H1 (cell line): ENCODE results near the gene RAP1GDS1. TPM values are rescaled to one million over a fixed set of nuclear protein-coding genes. Genes with fewer than 3 reads are reported as not detected.

Experiments
- CTCF ChIA-PET: fragments of 300-600 bp; sonication (Branson Sonifier 250); formaldehyde crosslinking; loops from one replicate; lab custom pipeline; 2021; ENCODE audit not compliant: partially characterized antibody; lab: Charles Lee
- POLR2A ChIA-PET: fragments of 300-600 bp; sonication (Branson Sonifier 250); formaldehyde crosslinking; loops from one replicate; lab custom pipeline; 2021; ENCODE audit warnings: inconsistent platforms; ENCODE audit not compliant: partially characterized antibody; lab: Charles Lee
- DNase-seq, 2 experiments: peaks; one replicate each; pipeline versions ENCODE4 v3.0.0 to v3.0.0-alpha.2; 2010 to 2022; ENCODE audit warnings: low spot score in 2 of 2, low read depth in 1 of 2, mixed read lengths in 1 of 2
- FAIRE-seq: peaks from 2 replicates; lab custom pipeline; 2011; peaks lifted over from hg19 to GRCh38; lab: Jason Lieb, UNC
- H2AFZ ChIP-seq: 2 replicates; pipeline ENCODE4 v1.8.1; 2012; ENCODE audit warnings: low read length, inconsistent platforms
- H2AK5ac ChIP-seq: 2 replicates; pipeline ENCODE4 v1.6.1; 2013; ENCODE audit warnings: low read depth, low read length
- H2BK120ac ChIP-seq: replicated peaks from 2 replicates; pipeline ENCODE3; 2013; ENCODE audit warnings: low read depth, low read length, inconsistent platforms
- H2BK12ac ChIP-seq: 2 replicates; pipeline ENCODE4 v1.6.1; 2013; ENCODE audit warnings: low read depth, low read length
- H2BK15ac ChIP-seq: 2 replicates; pipeline ENCODE4 v1.6.1; 2013; ENCODE audit warnings: low read length
- H2BK20ac ChIP-seq: 2 replicates; pipeline ENCODE4 v1.6.1; 2013; ENCODE audit warnings: low read length
- H2BK5ac ChIP-seq: 2 replicates; pipeline ENCODE4 v1.6.1; 2013; ENCODE audit warnings: low read depth, low read length
- H3K14ac ChIP-seq: 2 replicates; pipeline ENCODE4 v1.6.1; 2013; ENCODE audit warnings: inconsistent platforms; ENCODE audit not compliant: insufficient read length
- H3K18ac ChIP-seq: 2 replicates; pipeline ENCODE4 v1.6.1; 2013; ENCODE audit warnings: low read length; ENCODE audit errors: extremely low read depth
- H3K23ac ChIP-seq: 2 replicates; pipeline ENCODE4 v1.6.1; 2013; ENCODE audit warnings: inconsistent platforms; ENCODE audit not compliant: insufficient read length
- H3K23me2 ChIP-seq: 2 replicates; pipeline ENCODE4 v1.6.1; 2013; ENCODE audit warnings: low read depth, low read length
- H3K27ac ChIP-seq: 2 replicates; pipeline ENCODE4 v1.6.1; 2011; ENCODE audit warnings: low read depth, low read length, inconsistent platforms
- H3K27me3 ChIP-seq, 4 experiments: replicated peaks in 1 of 4; 1 replicate in 1 of 4; 2 replicates in 3 of 4; pipeline versions ENCODE4 v1.6.1 to v1.8.1; 2011 to 2013; ENCODE audit warnings: low read length in 3 of 4, mild to moderate bottlenecking in 3 of 4, inconsistent platforms in 2 of 4, mixed read lengths in 2 of 4, moderate library complexity in 1 of 4; ENCODE audit not compliant: control insufficient read depth in 3 of 4, insufficient read depth in 3 of 4; ENCODE audit errors: extremely low read depth in 1 of 4
- H3K36me3 ChIP-seq, 4 experiments: 2 replicates each; pipeline versions ENCODE4 v1.6.1 to v1.8.1; 2011 to 2013; ENCODE audit warnings: mild to moderate bottlenecking in 4 of 4, low read length in 3 of 4, moderate library complexity in 2 of 4, control low read depth in 1 of 4, inconsistent platforms in 1 of 4; ENCODE audit not compliant: insufficient read depth in 4 of 4, control insufficient read depth in 2 of 4
- H3K4ac ChIP-seq: replicated peaks from 2 replicates; pipeline ENCODE3; 2013; ENCODE audit warnings: low read length, low read depth, mixed read lengths, inconsistent platforms; ENCODE audit not compliant: insufficient read length
- H3K4me1 ChIP-seq, 4 experiments: replicated peaks in 1 of 4; 1 replicate in 1 of 4; 2 replicates in 3 of 4; pipeline versions ENCODE4 v1.6.1 to v1.8.1; 2011 to 2013; ENCODE audit warnings: low read length in 3 of 4, inconsistent platforms in 2 of 4, mixed read lengths in 1 of 4; ENCODE audit not compliant: insufficient read depth in 4 of 4, control insufficient read depth in 3 of 4
- H3K4me2 ChIP-seq, 2 experiments: 2 replicates each; pipeline versions ENCODE4 v1.6.1 to v1.8.1; 2011 to 2013; ENCODE audit warnings: low read depth in 2 of 2, low read length in 2 of 2, control low read depth in 1 of 2, inconsistent platforms in 1 of 2, mild to moderate bottlenecking in 1 of 2; ENCODE audit not compliant: insufficient read depth in 1 of 2
- H3K4me3 ChIP-seq, 4 experiments: fragments of 200-600, 300-600 bp in 1 of 4; sonication (generic), shearing (Covaris generic), sonication (Bioruptor Twin) in 1 of 4; 2 replicates each; pipeline versions ENCODE4 v1.5.1 to v1.8.1; 2011 to 2016; ENCODE audit warnings: low read length in 4 of 4, low read depth in 3 of 4, control low read depth in 2 of 4, inconsistent platforms in 2 of 4, mild to moderate bottlenecking in 2 of 4, mixed read lengths in 1 of 4, moderate library complexity in 1 of 4; ENCODE audit not compliant: insufficient read depth in 2 of 4; ENCODE audit errors: extremely low read depth in 1 of 4
- H3K56ac ChIP-seq: replicated peaks from 2 replicates; pipeline ENCODE3; 2013; ENCODE audit warnings: low read depth, mild to moderate bottlenecking, mixed read lengths, low read length, inconsistent platforms; ENCODE audit not compliant: insufficient read length
- H3K79me1 ChIP-seq: 2 replicates; pipeline ENCODE4 v1.6.1; 2013; ENCODE audit warnings: low read depth, low read length, control low read depth
- H3K79me2 ChIP-seq, 2 experiments: 2 replicates each; pipeline versions ENCODE4 v1.6.1 to v1.8.1; 2012 to 2013; ENCODE audit warnings: low read length in 2 of 2, mild to moderate bottlenecking in 2 of 2, inconsistent platforms in 1 of 2; ENCODE audit not compliant: insufficient read depth in 2 of 2, control insufficient read depth in 1 of 2
- H3K9ac ChIP-seq, 4 experiments: replicated peaks in 1 of 4; 1 replicate in 1 of 4; 2 replicates in 3 of 4; pipeline versions ENCODE4 v1.6.1 to v1.8.1; 2011 to 2013; ENCODE audit warnings: low read depth in 3 of 4, low read length in 3 of 4, control low read depth in 2 of 4, mild to moderate bottlenecking in 2 of 4, moderate library complexity in 2 of 4, inconsistent platforms in 1 of 4; ENCODE audit errors: extremely low read depth in 1 of 4
- H3K9me3 ChIP-seq, 2 experiments: 2 replicates each; pipeline versions ENCODE4 v1.6.1 to v1.8.1; 2012 to 2013; ENCODE audit warnings: mild to moderate bottlenecking in 2 of 2, moderate library complexity in 2 of 2, control low read depth in 1 of 2, inconsistent platforms in 1 of 2, low read depth in 1 of 2, low read length in 1 of 2, mixed read lengths in 1 of 2; ENCODE audit not compliant: insufficient read depth in 2 of 2
- H4K20me1 ChIP-seq, 2 experiments: replicated peaks in 1 of 2; 2 replicates each; pipeline versions ENCODE3 to v1.8.1; 2011 to 2013; ENCODE audit warnings: inconsistent platforms in 2 of 2, low read length in 2 of 2, mild to moderate bottlenecking in 1 of 2; ENCODE audit not compliant: insufficient read depth in 2 of 2, control insufficient read depth in 1 of 2
- H4K5ac ChIP-seq: 2 replicates; pipeline ENCODE4 v1.6.1; 2013; ENCODE audit warnings: low read length, low read depth, mixed read lengths, inconsistent platforms; ENCODE audit not compliant: insufficient read length
- H4K8ac ChIP-seq: 2 replicates; pipeline ENCODE4 v1.8.0; 2013; ENCODE audit warnings: mild to moderate bottlenecking, moderate library complexity, low read length, inconsistent platforms; ENCODE audit not compliant: insufficient read depth; ENCODE audit errors: extremely low read depth
- H4K91ac ChIP-seq: replicated peaks from 2 replicates; pipeline ENCODE3; 2013; ENCODE audit warnings: low read length, mixed read lengths, inconsistent platforms; ENCODE audit not compliant: insufficient read length
- CREB1 ChIP-seq: IDR thresholded peaks from 2 replicates; pipeline ENCODE4 v1.6.1; 2012; ENCODE audit warnings: inconsistent platforms
- EP300 ChIP-seq, 2 experiments: IDR thresholded peaks; 1 replicate in 1 of 2; 2 replicates in 1 of 2; pipeline ENCODE4 v1.6.1; 2011 to 2012; ENCODE audit warnings: low read depth in 2 of 2, low read length in 2 of 2, mild to moderate bottlenecking in 2 of 2, borderline replicate concordance in 1 of 2, inconsistent platforms in 1 of 2, moderate library complexity in 1 of 2
- JUN ChIP-seq: IDR thresholded peaks from 2 replicates; pipeline ENCODE4 v1.6.1; 2011; ENCODE audit warnings: low read depth, mild to moderate bottlenecking, improper control_type of control experiment, low read length
- PHF8 ChIP-seq: fragments of 200-600 bp; sonication (generic); conservative IDR thresholded peaks from 2 replicates; pipeline ENCODE4 v1.7.1; 2012; ENCODE audit warnings: low read depth, mild to moderate bottlenecking, inconsistent platforms, low read length, moderate library complexity
- SIRT6 ChIP-seq: IDR thresholded peaks from one replicate; pipeline ENCODE4 v1.7.1; 2012; ENCODE audit warnings: low read length, inconsistent platforms
- SP4 ChIP-seq: IDR thresholded peaks from 2 replicates; pipeline ENCODE4 v1.6.1; 2012; ENCODE audit warnings: low read length, inconsistent platforms
- TAF1 ChIP-seq: IDR thresholded peaks from 2 replicates; pipeline ENCODE4 v1.6.1; 2011; ENCODE audit warnings: mild to moderate bottlenecking, low read depth, low read length
- TAF7 ChIP-seq: optimal IDR thresholded peaks from 2 replicates; pipeline ENCODE3; 2011; ENCODE audit warnings: low read depth, mild to moderate bottlenecking, inconsistent platforms, low read length, moderate library complexity, borderline replicate concordance
- WGBS, 2 experiments: shearing (Covaris generic) in 1 of 2; methylation state at CpG; one replicate each; pipeline versions ENCODE4 v1.1.6 to v1.1.7; 2013 to 2015; ENCODE audit warnings: low lambda C conversion rate in 2 of 2, mixed read lengths in 2 of 2, inconsistent platforms in 1 of 2, low coverage in 1 of 2, missing lambda C conversion rate in 1 of 2; ENCODE audit not compliant: insufficient replicate concordance in 2 of 2, insufficient coverage in 1 of 2, insufficient read length in 1 of 2; ENCODE audit errors: extremely low coverage in 1 of 2, missing lambda C conversion rate in 1 of 2; 5-methylcytosine and 5-hydroxymethylcytosine counted together
- polyA plus RNA-seq, 7 experiments: library from polyadenylated mRNA; depleted of rRNA in 3 of 7; stranded (reverse) in 5 of 7; unstranded in 2 of 7; fragments of >200 nt in 5 of 7; fragments of 200-250 nt in 2 of 7; gene quantifications; 1 replicate in 5 of 7; 2 replicates in 1 of 7; 4 replicates in 1 of 7; pipeline versions ENCODE4 v1.2.1 to v1.2.3, GENCODE V29; 2011 to 2013; ENCODE audit warnings: missing spikeins in 2 of 7, mixed read lengths in 2 of 7
- total RNA-seq: library from RNA; stranded (reverse); fragmentation: NEBNext Ultra II Directional; extraction: Animal tissue kit (Norgen Biotek cat#: 25700); gene quantifications from 2 replicates; pipeline ENCODE4 v1.2.1, GENCODE V29; 2021

The RAP1GDS1 gene
- total and polyA plus RNA-seq, 2 of the 8 experiments (the other 6 are each of a cell fraction or from before 2014, with no cell fraction given) = 12.8 to 31.9 TPM

DNA sequence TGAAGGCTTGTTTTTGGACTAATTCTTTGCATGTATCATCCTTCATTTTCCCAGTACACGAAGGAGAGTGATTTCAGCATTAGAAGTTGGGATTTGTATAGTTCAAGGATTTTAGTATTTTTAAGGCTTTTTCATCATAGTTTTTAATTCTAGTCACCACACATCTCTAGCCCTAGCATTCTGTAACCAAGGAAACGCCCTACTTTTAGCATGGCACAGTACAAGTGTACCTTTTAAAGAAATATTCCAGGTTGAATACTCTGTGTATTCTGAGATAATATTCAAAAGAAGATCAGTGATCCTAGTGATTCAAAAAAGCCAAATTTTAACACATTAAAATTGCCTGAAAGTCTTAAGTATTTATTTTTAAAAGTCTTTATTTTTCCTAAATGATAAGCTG, 150.5 kb downstream of the RAP1GDS1 start:
- TF ChIP-seq CREB1 (no peak), TAF7 (no peak), SP4 (no peak), SIRT6 (no peak), PHF8 (no peak), EP300 (IDR thresholded peaks at IDR 0.05; ENCODE audit: borderline replicate concordance in 1 of 2, low read depth in 2 of 2, low read length in 2 of 2) (no peak), JUN (no peak), TAF1 (no peak)
- TF ChIP-seq, all 59 proteins: peak for 0
- Histone ChIP-seq H3K56ac (no peak overlapping the region), H2BK12ac (no peak overlapping the region), H3K36me3 (no peaks in the 10 kb centered on the region; a peak in 1 of 8 replicates), H2BK120ac (no peak overlapping the region), H3K14ac (no peak overlapping the region), H3K23ac (no peak overlapping the region), H2AFZ (no peak overlapping the region), H3K27ac (no peak overlapping the region), H3K18ac (no peak overlapping the region), H2BK5ac (no peak overlapping the region), H3K4me3 (no peak overlapping the region), H4K20me1 (no peaks in the 10 kb centered on the region), H2AK5ac (no peak overlapping the region), H2BK15ac (no peak overlapping the region), H3K4me2 (no peak overlapping the region), H3K9ac (no peak overlapping the region), H3K79me2 (no peaks in the 10 kb centered on the region), H3K79me1 (no peaks in the 10 kb centered on the region), H4K5ac (no peak overlapping the region), H2BK20ac (no peak overlapping the region), H4K8ac (no peak overlapping the region), H3K27me3 (no peaks in the 10 kb centered on the region), H4K91ac (no peak overlapping the region), H3K4ac (no peak overlapping the region), H3K4me1 (no peaks in the 10 kb centered on the region), H3K9me3 (peaks cover 5 to 6% of the 10 kb centered on the region in 2 experiments; a peak in 2 of 4 replicates), H3K23me2 (no peaks in the 10 kb centered on the region)
- DNase-seq (no peak), FAIRE-seq (no peak)
- CTCF ChIA-PET = no interaction called here
- POLR2A ChIA-PET = no interaction called here
- WGBS, 2 experiments = 93% methylated on average over 2 of the region's 2 CpGs; no CpG with 5 or more reads in 1 of the 2 experiments
